ENCODE results near the gene TMCC2. TPM values are rescaled to one million over a fixed set of nuclear protein-coding genes. Genes with fewer than 3 reads are reported as not detected.

TMCC2 gene
- total and polyA plus RNA-seq, 2 donors from 2014 or later: 1.3 to 3.5 TPM

GRCh38 chr1:205243350-205244191, 15.8 kb downstream of the TMCC2 start:
- intact Hi-C loops (cut with DNase I): no loop called here
- no peak overlapping the region for H3K9ac ChIP-seq (ENCODE audit: low read length in 3 of 3)
- no peaks in the 10 kb centered on the region for H3K4me1 ChIP-seq (ENCODE audit: control insufficient read depth in 2 of 3, insufficient read depth in 2 of 3, low read depth in 1 of 3, low read length in 3 of 3)
- DNase-seq (no peak), FAIRE-seq (no peak)
- no peaks in the 10 kb centered on the region for H3K27me3 ChIP-seq (ENCODE audit: control insufficient read depth, insufficient read depth, low read length)
- H3K36me3 ChIP-seq (ENCODE audit: control insufficient read depth in 2 of 3, insufficient read depth in 3 of 3, low read length in 3 of 3): no peaks in the 10 kb centered on the region
- TF ChIP-seq CTCF (IDR thresholded peaks at IDR 0.05; ENCODE audit: borderline replicate concordance, extremely low read depth, insufficient read depth): no peak
- H3K27ac ChIP-seq (ENCODE audit: low read depth in 2 of 2, low read length in 2 of 2): no peak overlapping the region
- H3K4me3 ChIP-seq (ENCODE audit: low read length in 3 of 3): no peak overlapping the region
- H3K9me3 ChIP-seq (ENCODE audit: control insufficient read depth in 2 of 3, insufficient read depth in 1 of 3, low read length in 3 of 3): no peaks in the 10 kb centered on the region

- Histone ChIP-seq H3K4me3 (ENCODE audit: low read length in 3 of 3) (no peak overlapping the region), H3K9me3 (ENCODE audit: control insufficient read depth in 2 of 3, insufficient read depth in 1 of 3, low read length in 3 of 3) (no peaks in the 10 kb centered on the region), H3K27me3 (ENCODE audit: control insufficient read depth, insufficient read depth, low read length) (no peaks in the 10 kb centered on the region), H3K4me1 (ENCODE audit: control insufficient read depth in 2 of 3, insufficient read depth in 2 of 3, low read depth in 1 of 3, low read length in 3 of 3) (peaks cover 0 to 5% (median 3%) of the 10 kb centered on the region in 3 donors), H3K9ac (ENCODE audit: low read length in 3 of 3) (no peak overlapping the region), H3K27ac (ENCODE audit: low read depth in 2 of 2, low read length in 2 of 2) (no peak overlapping the region), H3K36me3 (ENCODE audit: control insufficient read depth in 2 of 3, insufficient read depth in 3 of 3, low read length in 3 of 3) (no peaks in the 10 kb centered on the region)
- intact Hi-C loops (cut with DNase I): no loop called here
- no peak for DNase-seq
- no peak for TF ChIP-seq CTCF (IDR thresholded peaks at IDR 0.05; ENCODE audit: borderline replicate concordance, extremely low read depth, insufficient read depth)
- FAIRE-seq: no peak
Measured at GRCh38 chr1:205244384-205244783, 16.6 kb downstream of the TMCC2 start.

- no peak for FAIRE-seq
- H3K9me3 ChIP-seq (ENCODE audit: control insufficient read depth in 2 of 3, insufficient read depth in 1 of 3, low read length in 3 of 3): no peaks in the 10 kb centered on the region
- no peak for TF ChIP-seq CTCF (IDR thresholded peaks at IDR 0.05; ENCODE audit: borderline replicate concordance, extremely low read depth, insufficient read depth)
- no peaks in the 10 kb centered on the region for H3K36me3 ChIP-seq (ENCODE audit: control insufficient read depth in 2 of 3, insufficient read depth in 3 of 3, low read length in 3 of 3)
- H3K4me1 ChIP-seq (ENCODE audit: control insufficient read depth in 2 of 3, insufficient read depth in 2 of 3, low read depth in 1 of 3, low read length in 3 of 3): peaks cover 0 to 8% (median 3%) of the 10 kb centered on the region in 3 donors
- intact Hi-C loops (cut with DNase I): no loop called here
- no peak overlapping the region for H3K9ac ChIP-seq (ENCODE audit: low read length in 3 of 3)
- H3K27ac ChIP-seq (ENCODE audit: low read depth in 2 of 2, low read length in 2 of 2): no peak overlapping the region
- H3K4me3 ChIP-seq (ENCODE audit: low read length in 3 of 3): no peak overlapping the region
- H3K27me3 ChIP-seq (ENCODE audit: control insufficient read depth, insufficient read depth, low read length): no peaks in the 10 kb centered on the region
- DNase-seq: no peak
Measured at GRCh38 chr1:205245096-205245495, 17.4 kb downstream of the TMCC2 start.
